HepG2 (cell line): Measurements from ENCODE around the gene TMEM221. TPM values are rescaled to one million over a fixed set of nuclear protein-coding genes. Genes with fewer than 3 reads are reported as not detected.
A peak's percentile ranks its signal among the peaks of the same experiment; 100 is the strongest.

Experiments used
- CEBPB ChIP-seq: IDR thresholded peaks from 2 replicates; pipeline ENCODE4 v1.6.1; 2011; ENCODE audit warnings: low read depth, low read length, improper control_type of control experiment, borderline replicate concordance
- HMG20A ChIP-seq: IDR thresholded peaks from 2 replicates; pipeline ENCODE4 v1.6.1; 2016; ENCODE audit warnings: borderline replicate concordance
- NCOA5 ChIP-seq: sonication (generic); formaldehyde crosslinking; IDR thresholded peaks from 2 replicates; pipeline ENCODE4 v1.4.0; 2020; ENCODE audit warnings: missing genetic modification reagents
- NKX3-1 ChIP-seq: sonication (generic); formaldehyde crosslinking; IDR thresholded peaks from 2 replicates; pipeline ENCODE4 v1.5.0; 2020; ENCODE audit warnings: missing genetic modification reagents
- PHF20 ChIP-seq: sonication (generic); formaldehyde crosslinking; IDR thresholded peaks from 2 replicates; pipeline ENCODE4 v1.5.0; 2020; ENCODE audit warnings: mild to moderate bottlenecking, missing genetic modification reagents
- PLRG1 ChIP-seq: fragments of 450-650 bp; conservative IDR thresholded peaks from 2 replicates; pipeline ENCODE4 v1.6.1; 2016
- SMAD1 ChIP-seq: sonication (generic); formaldehyde crosslinking; IDR thresholded peaks from 2 replicates; pipeline ENCODE4 v1.4.0; 2020; ENCODE audit warnings: missing genetic modification reagents, low read depth, mild to moderate bottlenecking, borderline replicate concordance
- ZNF180 ChIP-seq: sonication (generic); formaldehyde crosslinking; IDR thresholded peaks from 2 replicates; pipeline ENCODE4 v1.4.0; 2020; ENCODE audit warnings: low read depth, missing genetic modification reagents, borderline replicate concordance
- ZNF530 ChIP-seq: sonication (generic); formaldehyde crosslinking; IDR thresholded peaks from 2 replicates; pipeline ENCODE4 v1.5.0; 2020; ENCODE audit warnings: low read depth, mild to moderate bottlenecking, missing genetic modification reagents
- ZNF557 ChIP-seq: sonication (generic); formaldehyde crosslinking; IDR thresholded peaks from 2 replicates; pipeline ENCODE4 v1.4.0; 2020; ENCODE audit warnings: missing genetic modification reagents
- ZNF562 ChIP-seq: sonication (generic); formaldehyde crosslinking; IDR thresholded peaks from 2 replicates; pipeline ENCODE4 v1.8.0; 2022; ENCODE audit warnings: missing genetic modification reagents, borderline replicate concordance
- polyA plus RNA-seq, 8 experiments: library from polyadenylated mRNA; depleted of rRNA in 3 of 8; stranded (reverse) in 7 of 8; unstranded in 1 of 8; fragments of >200 nt; fragmentation: Illumina TruSeq in 4 of 8; extraction: Trizol in 4 of 8; gene quantifications; 2 replicates each; pipeline versions ENCODE4 v1.2.1 to v1.2.3, GENCODE V29; 2011 to 2016; ENCODE audit warnings: low read depth in 4 of 8, missing spikeins in 1 of 8, mixed read lengths in 1 of 8; ENCODE audit not compliant: insufficient read depth in 1 of 8
- total RNA-seq, 5 experiments: library from RNA; depleted of rRNA; stranded (reverse); fragments of >200 nt; fragmentation: Illumina TruSeq; extraction: Trizol; gene quantifications; 2 replicates each; pipeline ENCODE4 v1.2.3, GENCODE V29; 2016; ENCODE audit warnings: low read depth in 1 of 5
- TF ChIP-seq, protein P1 (sequence below): sonication (generic); formaldehyde crosslinking; IDR thresholded peaks from 2 replicates; pipeline ENCODE4 v1.5.1; 2020; ENCODE audit warnings: mild to moderate bottlenecking, missing genetic modification reagents, moderate library complexity
- TF ChIP-seq, protein P2 (sequence below): IDR thresholded peaks from 2 replicates; pipeline ENCODE4 v1.6.1; 2016; ENCODE audit warnings: low read depth
- TF ChIP-seq, protein P3 (sequence below): sonication (generic); formaldehyde crosslinking; IDR thresholded peaks from 2 replicates; pipeline ENCODE4 v1.4.0; 2020; ENCODE audit warnings: missing genetic modification reagents, borderline replicate concordance

The TMEM221 gene
- total and polyA plus RNA-seq, 2 of the 13 experiments (the other 11 are each of a cell fraction or from before 2014, with no cell fraction given), result 0.33 to 0.77 TPM

DNA sequence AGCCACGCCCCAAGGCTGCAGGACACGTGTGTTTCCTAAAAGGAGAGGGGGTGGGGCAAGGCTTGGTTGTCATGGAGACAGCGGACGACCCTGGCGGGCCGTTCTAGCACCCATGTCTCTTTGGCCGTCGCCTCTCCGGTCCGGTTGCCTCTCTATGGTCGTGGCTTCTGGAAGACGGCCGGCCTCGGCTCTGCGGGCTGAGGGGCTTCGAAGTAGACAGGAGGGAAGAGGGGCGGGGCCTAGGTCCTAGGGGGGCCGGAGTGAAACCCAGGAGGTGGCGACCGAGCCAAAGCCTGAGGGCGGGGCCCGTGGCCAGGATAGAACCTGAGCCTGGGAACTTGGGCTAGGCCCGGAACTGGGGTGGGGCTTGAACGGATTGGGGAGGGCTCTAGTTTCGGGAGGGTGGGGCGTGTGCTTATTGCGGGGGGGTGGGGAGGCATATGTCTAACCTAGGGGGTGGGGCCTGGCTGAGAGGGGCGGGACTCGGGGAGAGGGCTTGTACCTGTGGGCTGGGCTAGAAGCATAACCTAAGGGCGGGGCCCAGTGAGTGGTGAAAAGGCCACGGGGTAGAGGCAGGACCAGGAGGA is 21.1 kb upstream of the TMEM221 start (continued):
- TF ChIP-seq, protein P1, sequence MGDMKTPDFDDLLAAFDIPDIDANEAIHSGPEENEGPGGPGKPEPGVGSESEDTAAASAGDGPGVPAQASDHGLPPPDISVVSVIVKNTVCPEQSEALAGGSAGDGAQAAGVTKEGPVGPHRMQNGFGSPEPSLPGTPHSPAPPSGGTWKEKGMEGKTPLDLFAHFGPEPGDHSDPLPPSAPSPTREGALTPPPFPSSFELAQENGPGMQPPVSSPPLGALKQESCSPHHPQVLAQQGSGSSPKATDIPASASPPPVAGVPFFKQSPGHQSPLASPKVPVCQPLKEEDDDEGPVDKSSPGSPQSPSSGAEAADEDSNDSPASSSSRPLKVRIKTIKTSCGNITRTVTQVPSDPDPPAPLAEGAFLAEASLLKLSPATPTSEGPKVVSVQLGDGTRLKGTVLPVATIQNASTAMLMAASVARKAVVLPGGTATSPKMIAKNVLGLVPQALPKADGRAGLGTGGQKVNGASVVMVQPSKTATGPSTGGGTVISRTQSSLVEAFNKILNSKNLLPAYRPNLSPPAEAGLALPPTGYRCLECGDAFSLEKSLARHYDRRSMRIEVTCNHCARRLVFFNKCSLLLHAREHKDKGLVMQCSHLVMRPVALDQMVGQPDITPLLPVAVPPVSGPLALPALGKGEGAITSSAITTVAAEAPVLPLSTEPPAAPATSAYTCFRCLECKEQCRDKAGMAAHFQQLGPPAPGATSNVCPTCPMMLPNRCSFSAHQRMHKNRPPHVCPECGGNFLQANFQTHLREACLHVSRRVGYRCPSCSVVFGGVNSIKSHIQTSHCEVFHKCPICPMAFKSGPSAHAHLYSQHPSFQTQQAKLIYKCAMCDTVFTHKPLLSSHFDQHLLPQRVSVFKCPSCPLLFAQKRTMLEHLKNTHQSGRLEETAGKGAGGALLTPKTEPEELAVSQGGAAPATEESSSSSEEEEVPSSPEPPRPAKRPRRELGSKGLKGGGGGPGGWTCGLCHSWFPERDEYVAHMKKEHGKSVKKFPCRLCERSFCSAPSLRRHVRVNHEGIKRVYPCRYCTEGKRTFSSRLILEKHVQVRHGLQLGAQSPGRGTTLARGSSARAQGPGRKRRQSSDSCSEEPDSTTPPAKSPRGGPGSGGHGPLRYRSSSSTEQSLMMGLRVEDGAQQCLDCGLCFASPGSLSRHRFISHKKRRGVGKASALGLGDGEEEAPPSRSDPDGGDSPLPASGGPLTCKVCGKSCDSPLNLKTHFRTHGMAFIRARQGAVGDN (CRISPR knock-in tag), result peak; percentile 68
- TF ChIP-seq NKX3-1 (CRISPR knock-in tag), result no peak
- TF ChIP-seq SMAD1 (CRISPR knock-in tag), result no peak
- TF ChIP-seq, protein P2, sequence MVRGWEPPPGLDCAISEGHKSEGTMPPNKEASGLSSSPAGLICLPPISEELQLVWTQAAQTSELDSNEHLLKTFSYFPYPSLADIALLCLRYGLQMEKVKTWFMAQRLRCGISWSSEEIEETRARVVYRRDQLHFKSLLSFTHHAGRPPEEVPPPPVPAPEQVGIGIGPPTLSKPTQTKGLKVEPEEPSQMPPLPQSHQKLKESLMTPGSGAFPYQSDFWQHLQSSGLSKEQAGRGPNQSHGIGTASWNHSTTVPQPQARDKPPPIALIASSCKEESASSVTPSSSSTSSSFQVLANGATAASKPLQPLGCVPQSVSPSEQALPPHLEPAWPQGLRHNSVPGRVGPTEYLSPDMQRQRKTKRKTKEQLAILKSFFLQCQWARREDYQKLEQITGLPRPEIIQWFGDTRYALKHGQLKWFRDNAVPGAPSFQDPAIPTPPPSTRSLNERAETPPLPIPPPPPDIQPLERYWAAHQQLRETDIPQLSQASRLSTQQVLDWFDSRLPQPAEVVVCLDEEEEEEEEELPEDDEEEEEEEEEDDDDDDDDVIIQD (CRISPR knock-in tag), result no peak
- no peak for TF ChIP-seq PHF20
- TF ChIP-seq PLRG1, result no peak
- TF ChIP-seq CEBPB, result no peak
- TF ChIP-seq, protein P3, sequence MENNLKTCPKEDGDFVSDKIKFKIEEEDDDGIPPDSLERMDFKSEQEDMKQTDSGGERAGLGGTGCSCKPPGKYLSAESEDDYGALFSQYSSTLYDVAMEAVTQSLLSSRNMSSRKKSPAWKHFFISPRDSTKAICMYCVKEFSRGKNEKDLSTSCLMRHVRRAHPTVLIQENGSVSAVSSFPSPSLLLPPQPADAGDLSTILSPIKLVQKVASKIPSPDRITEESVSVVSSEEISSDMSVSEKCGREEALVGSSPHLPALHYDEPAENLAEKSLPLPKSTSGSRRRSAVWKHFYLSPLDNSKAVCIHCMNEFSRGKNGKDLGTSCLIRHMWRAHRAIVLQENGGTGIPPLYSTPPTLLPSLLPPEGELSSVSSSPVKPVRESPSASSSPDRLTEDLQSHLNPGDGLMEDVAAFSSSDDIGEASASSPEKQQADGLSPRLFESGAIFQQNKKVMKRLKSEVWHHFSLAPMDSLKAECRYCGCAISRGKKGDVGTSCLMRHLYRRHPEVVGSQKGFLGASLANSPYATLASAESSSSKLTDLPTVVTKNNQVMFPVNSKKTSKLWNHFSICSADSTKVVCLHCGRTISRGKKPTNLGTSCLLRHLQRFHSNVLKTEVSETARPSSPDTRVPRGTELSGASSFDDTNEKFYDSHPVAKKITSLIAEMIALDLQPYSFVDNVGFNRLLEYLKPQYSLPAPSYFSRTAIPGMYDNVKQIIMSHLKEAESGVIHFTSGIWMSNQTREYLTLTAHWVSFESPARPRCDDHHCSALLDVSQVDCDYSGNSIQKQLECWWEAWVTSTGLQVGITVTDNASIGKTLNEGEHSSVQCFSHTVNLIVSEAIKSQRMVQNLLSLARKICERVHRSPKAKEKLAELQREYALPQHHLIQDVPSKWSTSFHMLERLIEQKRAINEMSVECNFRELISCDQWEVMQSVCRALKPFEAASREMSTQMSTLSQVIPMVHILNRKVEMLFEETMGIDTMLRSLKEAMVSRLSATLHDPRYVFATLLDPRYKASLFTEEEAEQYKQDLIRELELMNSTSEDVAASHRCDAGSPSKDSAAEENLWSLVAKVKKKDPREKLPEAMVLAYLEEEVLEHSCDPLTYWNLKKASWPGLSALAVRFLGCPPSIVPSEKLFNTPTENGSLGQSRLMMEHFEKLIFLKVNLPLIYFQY (CRISPR knock-in tag), result no peak
- no peak for TF ChIP-seq NCOA5 (CRISPR knock-in tag)
- TF ChIP-seq ZNF180 (CRISPR knock-in tag), result no peak
- TF ChIP-seq ZNF530 (CRISPR knock-in tag), result no peak
- no peak for TF ChIP-seq ZNF562 (CRISPR knock-in tag)
- 0 out of 2 replicates have a peak, but pooled peaks have one; percentile 31 for TF ChIP-seq ZNF557
- no peak for TF ChIP-seq HMG20A
